ENCODE data around the gene CELA2B.

CELA2B gene

GRCh38 chr1:15448877-15449462 is 26.9 kb upstream of the CELA2B start:
- H3K9me3 ChIP-seq, result no peaks in the 10 kb centered on the region
- H3K27me3 ChIP-seq, result peaks cover 35% of the 10 kb centered on the region
- H3K27ac ChIP-seq, result no peak overlapping the region
- no peaks in the 10 kb centered on the region for H3K4me1 ChIP-seq (ENCODE audit: control insufficient read depth in 1 of 2, insufficient read depth in 1 of 2, low read depth in 1 of 2, low read length in 1 of 2)
- no peaks in the 10 kb centered on the region for H3K36me3 ChIP-seq
- H3K4me3 ChIP-seq (ENCODE audit: low read depth in 1 of 2, low read length in 1 of 2), result no peak overlapping the region
- TF ChIP-seq CTCF (IDR thresholded peaks at IDR 0.05), result no peak

DNA sequence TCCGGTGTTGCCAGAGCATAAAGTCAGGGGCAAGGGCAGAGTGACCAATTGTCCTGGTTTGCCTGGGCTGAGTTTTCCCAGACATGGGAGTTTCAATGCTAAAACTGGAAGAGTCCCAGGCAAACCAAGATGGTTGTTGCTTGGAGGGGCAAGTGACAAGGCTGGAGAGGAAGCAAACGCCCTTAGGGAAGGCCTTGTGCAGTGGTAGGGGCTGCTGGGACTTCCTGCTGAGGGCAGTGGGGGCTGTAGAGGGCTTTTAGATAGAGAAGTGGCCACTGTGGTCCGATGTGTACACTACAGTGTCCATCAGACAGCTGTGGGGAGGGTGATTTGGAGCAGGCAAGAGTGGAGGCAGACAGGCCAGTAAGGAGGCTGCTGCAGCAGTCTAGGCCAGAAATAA is 26.3 kb upstream of the CELA2B start:
- peaks cover 32% of the 10 kb centered on the region for H3K27me3 ChIP-seq
- TF ChIP-seq CTCF (IDR thresholded peaks at IDR 0.05), result no peak
- H3K4me3 ChIP-seq (ENCODE audit: low read depth in 1 of 2, low read length in 1 of 2), result no peak overlapping the region
- H3K27ac ChIP-seq, result no peak overlapping the region
- no peaks in the 10 kb centered on the region for H3K9me3 ChIP-seq
- H3K36me3 ChIP-seq, result no peaks in the 10 kb centered on the region
- H3K4me1 ChIP-seq (ENCODE audit: control insufficient read depth in 1 of 2, insufficient read depth in 1 of 2, low read depth in 1 of 2, low read length in 1 of 2), result no peaks in the 10 kb centered on the region

- TF ChIP-seq CTCF (IDR thresholded peaks at IDR 0.05), result no peak
Measured at GRCh38 chr1:15451014-15451722, 24.7 kb upstream of the CELA2B start.

DNA sequence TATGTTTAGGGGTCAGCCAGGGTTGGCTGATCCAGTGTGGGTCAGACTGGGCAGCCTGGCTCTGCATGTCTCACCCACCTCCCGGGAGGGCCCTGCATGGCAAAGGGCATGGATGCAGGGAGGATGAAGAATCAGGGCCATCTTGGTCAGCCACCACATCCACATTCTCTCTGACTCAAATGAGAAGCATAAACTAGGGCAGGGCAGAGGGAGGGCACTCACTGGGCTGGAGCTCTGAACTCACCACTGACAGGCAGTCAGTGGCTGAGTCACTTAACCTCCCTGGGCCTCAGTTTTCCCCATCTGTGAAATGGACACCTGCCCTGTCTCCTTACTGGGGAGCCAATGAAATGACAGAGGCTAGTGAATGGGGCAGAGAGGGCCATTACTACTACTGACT is 23.7 kb upstream of the CELA2B start:
- peaks cover 5 to 7% of the 10 kb centered on the region in 2 experiments for H3K4me1 ChIP-seq (ENCODE audit: control insufficient read depth in 1 of 2, insufficient read depth in 1 of 2, low read depth in 1 of 2, low read length in 1 of 2)
- H3K4me3 ChIP-seq (ENCODE audit: low read depth in 1 of 2, low read length in 1 of 2), result no peak overlapping the region
- no peaks in the 10 kb centered on the region for H3K36me3 ChIP-seq
- H3K27ac ChIP-seq, result no peak overlapping the region
- no peak for TF ChIP-seq CTCF (IDR thresholded peaks at IDR 0.05)
- H3K27me3 ChIP-seq, result peaks cover 5% of the 10 kb centered on the region
- no peaks in the 10 kb centered on the region for H3K9me3 ChIP-seq

More at GRCh38 chr1:15451014-15451722, 24.7 kb upstream of the CELA2B start:
- Histone ChIP-seq H3K9me3 (no peaks in the 10 kb centered on the region), H3K36me3 (no peaks in the 10 kb centered on the region), H3K27ac (no peak overlapping the region), H3K27me3 (peaks cover 16% of the 10 kb centered on the region), H3K4me1 (ENCODE audit: control insufficient read depth in 1 of 2, insufficient read depth in 1 of 2, low read depth in 1 of 2, low read length in 1 of 2) (peaks cover 5 to 7% of the 10 kb centered on the region in 2 experiments), H3K4me3 (ENCODE audit: low read depth in 1 of 2, low read length in 1 of 2) (no peak overlapping the region)

- no peak overlapping the region for H3K27ac ChIP-seq
- H3K4me3 ChIP-seq (ENCODE audit: low read depth in 1 of 2, low read length in 1 of 2), result no peak overlapping the region
- H3K4me1 ChIP-seq (ENCODE audit: control insufficient read depth in 1 of 2, insufficient read depth in 1 of 2, low read depth in 1 of 2, low read length in 1 of 2), result peaks cover 5 to 7% of the 10 kb centered on the region in 2 experiments
- H3K9me3 ChIP-seq, result no peaks in the 10 kb centered on the region
- H3K36me3 ChIP-seq, result no peaks in the 10 kb centered on the region
- no peaks in the 10 kb centered on the region for H3K27me3 ChIP-seq
- no peak for TF ChIP-seq CTCF (IDR thresholded peaks at IDR 0.05)
Measured at GRCh38 chr1:15452866-15453571, 22.9 kb upstream of the CELA2B start.
